K562 (cell line): ENCODE measurements around the gene ZMYND8. TPM values are rescaled to one million over a fixed set of nuclear protein-coding genes. Genes with fewer than 3 reads are reported as not detected.

Experiments
- CC2D1A ChIP-seq: fragments of 450-650 bp; IDR thresholded peaks from 2 replicates; pipeline ENCODE4 v1.6.1; 2017; ENCODE audit warnings: mild to moderate bottlenecking
- CCNT2 ChIP-seq: IDR thresholded peaks from 2 replicates; pipeline ENCODE4 v1.6.1; 2011; ENCODE audit warnings: borderline replicate concordance, low read depth, mild to moderate bottlenecking, moderate library complexity, mixed read lengths, low read length; ENCODE audit not compliant: insufficient read length; ENCODE audit errors: extremely low read depth
- CHD1 ChIP-seq: fragments of 200-600 bp; sonication (generic); IDR thresholded peaks from one replicate; pipeline ENCODE4 v1.6.1; 2012; ENCODE audit warnings: mild to moderate bottlenecking, moderate library complexity, low read length, inconsistent platforms
- HDAC6 ChIP-seq: IDR thresholded peaks from 2 replicates; pipeline ENCODE4 v1.6.1; 2012; ENCODE audit warnings: low read depth, mild to moderate bottlenecking, control low read depth, inconsistent platforms, low read length, moderate library complexity
- JUN ChIP-seq, 2 experiments: sonication (generic) in 1 of 2; formaldehyde crosslinking in 1 of 2; IDR thresholded peaks; 2 replicates each; pipeline versions ENCODE4 v1.6.1 to v1.8.0; 2012 to 2022; ENCODE audit warnings: borderline replicate concordance in 2 of 2, mild to moderate bottlenecking in 2 of 2, improper control_type of control experiment in 1 of 2, low read depth in 1 of 2, low read length in 1 of 2, missing genetic modification reagents in 1 of 2
- KLF13 ChIP-seq: fragments of 450-650 bp; IDR thresholded peaks from 2 replicates; pipeline ENCODE4 v1.6.1; 2016; ENCODE audit warnings: missing genetic modification characterization, low read depth, mild to moderate bottlenecking, missing compliant biosample characterization, moderate library complexity, borderline replicate concordance
- NCOA2 ChIP-seq, 2 experiments: fragments of 450-650 bp; IDR thresholded peaks; 2 replicates each; pipeline ENCODE4 v1.6.1; 2018; ENCODE audit warnings: mild to moderate bottlenecking in 2 of 2, moderate library complexity in 1 of 2; ENCODE audit not compliant: partially characterized antibody in 2 of 2
- POLR2B ChIP-seq: fragments of 450-650 bp; IDR thresholded peaks from 2 replicates; pipeline ENCODE4 v1.6.1; 2018; ENCODE audit warnings: low read depth; ENCODE audit not compliant: partially characterized antibody
- PTBP1 ChIP-seq: fragments of 200-400 bp; formaldehyde crosslinking; IDR thresholded peaks from 2 replicates; pipeline ENCODE4 v1.6.1; 2017; ENCODE audit warnings: low read depth, low read length
- YY1 ChIP-seq, 3 experiments: IDR thresholded peaks; 2 replicates each; pipeline ENCODE4 v1.6.1; 2011; ENCODE audit warnings: low read length in 2 of 3, mild to moderate bottlenecking in 2 of 3, moderate library complexity in 2 of 3, borderline replicate concordance in 1 of 3, control low read depth in 1 of 3, low read depth in 1 of 3; ENCODE audit not compliant: insufficient read depth in 3 of 3, insufficient replicate concordance in 2 of 3, control insufficient read depth in 1 of 3, insufficient read length in 1 of 3; ENCODE audit errors: extremely low read depth in 1 of 3
- ZBTB17 ChIP-seq: fragments of 450-650 bp; formaldehyde crosslinking; IDR thresholded peaks from 2 replicates; pipeline ENCODE4 v1.4.0; 2020; ENCODE audit warnings: mild to moderate bottlenecking
- ZNF696 ChIP-seq: fragments of 250-450 bp; sonication (Bioruptor Pico); conservative IDR thresholded peaks from 2 replicates; pipeline ENCODE4 v1.4.0; 2020; ENCODE audit warnings: mild to moderate bottlenecking, moderate library complexity
- polyA plus RNA-seq, 8 experiments: library from polyadenylated mRNA; depleted of rRNA in 4 of 8; stranded (reverse) in 5 of 8; unstranded in 3 of 8; fragments of >200 nt; fragmentation: Nextera tagmentation in 2 of 8; fragmentation: Illumina TruSeq in 1 of 8; extraction: Ambion mirVana in 2 of 8; extraction: Trizol in 1 of 8; gene quantifications; 2 replicates each; pipeline versions ENCODE4 v1.2.1 to v1.2.3, GENCODE V29; 2011 to 2014; ENCODE audit warnings: inconsistent platforms in 1 of 8, missing spikeins in 1 of 8
- total RNA-seq, 7 experiments: library from RNA; depleted of rRNA in 6 of 7; stranded (reverse); fragments of >200 nt in 6 of 7; fragmentation: Illumina TruSeq in 2 of 7; extraction: Trizol in 2 of 7; gene quantifications; 2 replicates each; pipeline versions ENCODE4 v1.2.1 to v1.2.3, GENCODE V29; 2011 to 2021; ENCODE audit warnings: low replicate concordance in 1 of 7
- TF ChIP-seq, protein P1 (sequence below), 2 experiments: fragments of 150-350 bp in 1 of 2; IDR thresholded peaks; 2 replicates each; pipeline ENCODE4 v1.6.1; 2012 to 2016; ENCODE audit warnings: low read depth in 2 of 2, low read length in 2 of 2, mild to moderate bottlenecking in 1 of 2, moderate library complexity in 1 of 2
- TF ChIP-seq, protein P2 (sequence below): fragments of 150-350 bp; conservative IDR thresholded peaks from 2 replicates; pipeline ENCODE4 v1.6.1; 2014; ENCODE audit warnings: low read length
- TF ChIP-seq, protein P3 (sequence below), 3 experiments: fragments of 200-800 bp in 1 of 3; sonication (Bioruptor generic) in 1 of 3; sonication (generic) in 1 of 3; formaldehyde crosslinking in 1 of 3; IDR thresholded peaks; 2 replicates each; pipeline versions ENCODE4 v1.6.1 to v1.8.0; 2016 to 2022; ENCODE audit warnings: mild to moderate bottlenecking in 2 of 3, missing compliant biosample characterization in 2 of 3, missing genetic modification characterization in 2 of 3, missing genetic modification reagents in 1 of 3

Gene ZMYND8
- total and polyA plus RNA-seq, 9 of the 15 experiments (the other 6 are each of a cell fraction or from before 2014, with no cell fraction given) = 31.8 to 148 (median 71.9) TPM

DNA sequence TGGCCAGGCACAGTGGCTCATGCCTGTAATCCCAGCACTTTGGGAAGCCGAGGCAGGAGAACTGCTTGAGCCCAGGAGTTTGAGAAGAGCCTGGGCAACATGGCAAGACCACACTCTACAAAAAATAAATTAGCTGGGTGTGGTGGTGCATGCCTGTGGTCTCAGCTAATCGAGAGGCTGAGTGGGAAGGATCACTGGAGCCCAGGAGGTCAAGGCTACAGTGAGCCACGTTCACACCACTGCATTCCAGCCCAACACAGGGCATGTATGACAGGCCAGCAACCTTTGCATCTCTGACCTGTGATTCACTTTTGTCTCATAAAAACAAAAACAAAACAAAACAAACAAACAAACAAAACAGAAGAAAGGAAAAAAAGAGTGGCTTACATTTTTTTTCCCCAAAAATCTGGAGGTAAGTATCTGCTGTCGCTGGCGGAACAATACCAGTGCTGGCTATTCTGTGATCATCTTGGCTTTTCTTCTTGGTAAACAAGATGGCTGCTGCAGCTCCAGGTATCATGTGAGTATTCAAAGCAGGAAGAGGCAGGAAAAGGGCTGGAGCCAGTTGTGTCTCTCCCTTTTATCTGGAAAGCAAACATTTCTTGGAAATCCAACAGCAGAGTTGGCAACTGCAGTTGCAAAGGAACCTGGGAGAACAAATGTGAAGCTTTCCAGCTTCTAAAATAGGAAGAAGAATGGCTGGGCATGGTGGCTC lies 40.4 kb upstream of the ZMYND8 start (continued):
- TF ChIP-seq, protein P1, sequence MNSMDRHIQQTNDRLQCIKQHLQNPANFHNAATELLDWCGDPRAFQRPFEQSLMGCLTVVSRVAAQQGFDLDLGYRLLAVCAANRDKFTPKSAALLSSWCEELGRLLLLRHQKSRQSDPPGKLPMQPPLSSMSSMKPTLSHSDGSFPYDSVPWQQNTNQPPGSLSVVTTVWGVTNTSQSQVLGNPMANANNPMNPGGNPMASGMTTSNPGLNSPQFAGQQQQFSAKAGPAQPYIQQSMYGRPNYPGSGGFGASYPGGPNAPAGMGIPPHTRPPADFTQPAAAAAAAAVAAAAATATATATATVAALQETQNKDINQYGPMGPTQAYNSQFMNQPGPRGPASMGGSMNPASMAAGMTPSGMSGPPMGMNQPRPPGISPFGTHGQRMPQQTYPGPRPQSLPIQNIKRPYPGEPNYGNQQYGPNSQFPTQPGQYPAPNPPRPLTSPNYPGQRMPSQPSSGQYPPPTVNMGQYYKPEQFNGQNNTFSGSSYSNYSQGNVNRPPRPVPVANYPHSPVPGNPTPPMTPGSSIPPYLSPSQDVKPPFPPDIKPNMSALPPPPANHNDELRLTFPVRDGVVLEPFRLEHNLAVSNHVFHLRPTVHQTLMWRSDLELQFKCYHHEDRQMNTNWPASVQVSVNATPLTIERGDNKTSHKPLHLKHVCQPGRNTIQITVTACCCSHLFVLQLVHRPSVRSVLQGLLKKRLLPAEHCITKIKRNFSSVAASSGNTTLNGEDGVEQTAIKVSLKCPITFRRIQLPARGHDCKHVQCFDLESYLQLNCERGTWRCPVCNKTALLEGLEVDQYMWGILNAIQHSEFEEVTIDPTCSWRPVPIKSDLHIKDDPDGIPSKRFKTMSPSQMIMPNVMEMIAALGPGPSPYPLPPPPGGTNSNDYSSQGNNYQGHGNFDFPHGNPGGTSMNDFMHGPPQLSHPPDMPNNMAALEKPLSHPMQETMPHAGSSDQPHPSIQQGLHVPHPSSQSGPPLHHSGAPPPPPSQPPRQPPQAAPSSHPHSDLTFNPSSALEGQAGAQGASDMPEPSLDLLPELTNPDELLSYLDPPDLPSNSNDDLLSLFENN (IDR thresholded peaks at IDR 0.05; ENCODE audit: low read depth in 2 of 2, low read length in 2 of 2) = no peak
- no peak for TF ChIP-seq CCNT2
- no peak for TF ChIP-seq CC2D1A
- no peak for TF ChIP-seq JUN (IDR thresholded peaks at IDR 0.05; ENCODE audit: borderline replicate concordance, low read depth, low read length)
- TF ChIP-seq JUN (CRISPR knock-in tag; IDR thresholded peaks at IDR 0.05; ENCODE audit: borderline replicate concordance) = no peak
- TF ChIP-seq PTBP1 = no peak
- TF ChIP-seq, protein P2, sequence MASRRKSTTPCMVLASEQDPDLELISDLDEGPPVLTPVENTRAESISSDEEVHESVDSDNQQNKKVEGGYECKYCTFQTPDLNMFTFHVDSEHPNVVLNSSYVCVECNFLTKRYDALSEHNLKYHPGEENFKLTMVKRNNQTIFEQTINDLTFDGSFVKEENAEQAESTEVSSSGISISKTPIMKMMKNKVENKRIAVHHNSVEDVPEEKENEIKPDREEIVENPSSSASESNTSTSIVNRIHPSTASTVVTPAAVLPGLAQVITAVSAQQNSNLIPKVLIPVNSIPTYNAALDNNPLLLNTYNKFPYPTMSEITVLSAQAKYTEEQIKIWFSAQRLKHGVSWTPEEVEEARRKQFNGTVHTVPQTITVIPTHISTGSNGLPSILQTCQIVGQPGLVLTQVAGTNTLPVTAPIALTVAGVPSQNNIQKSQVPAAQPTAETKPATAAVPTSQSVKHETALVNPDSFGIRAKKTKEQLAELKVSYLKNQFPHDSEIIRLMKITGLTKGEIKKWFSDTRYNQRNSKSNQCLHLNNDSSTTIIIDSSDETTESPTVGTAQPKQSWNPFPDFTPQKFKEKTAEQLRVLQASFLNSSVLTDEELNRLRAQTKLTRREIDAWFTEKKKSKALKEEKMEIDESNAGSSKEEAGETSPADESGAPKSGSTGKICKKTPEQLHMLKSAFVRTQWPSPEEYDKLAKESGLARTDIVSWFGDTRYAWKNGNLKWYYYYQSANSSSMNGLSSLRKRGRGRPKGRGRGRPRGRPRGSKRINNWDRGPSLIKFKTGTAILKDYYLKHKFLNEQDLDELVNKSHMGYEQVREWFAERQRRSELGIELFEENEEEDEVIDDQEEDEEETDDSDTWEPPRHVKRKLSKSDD = no peak
- TF ChIP-seq NCOA2 (IDR thresholded peaks at IDR 0.05; ENCODE audit: partially characterized antibody in 2 of 2) = no peak
- TF ChIP-seq ZNF696 (CRISPR knock-in tag) = no peak
- TF ChIP-seq, protein P3, sequence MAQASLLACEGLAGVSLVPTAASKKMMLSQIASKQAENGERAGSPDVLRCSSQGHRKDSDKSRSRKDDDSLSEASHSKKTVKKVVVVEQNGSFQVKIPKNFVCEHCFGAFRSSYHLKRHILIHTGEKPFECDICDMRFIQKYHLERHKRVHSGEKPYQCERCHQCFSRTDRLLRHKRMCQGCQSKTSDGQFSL (CRISPR knock-in tag; IDR thresholded peaks at IDR 0.05) = no peak
- TF ChIP-seq, protein P3 (tag; IDR thresholded peaks at IDR 0.05) = peak in 1 of 2 experiments; percentile 37; a peak in 1 of 4 replicates
- TF ChIP-seq KLF13 = no peak
- TF ChIP-seq HDAC6 = no peak
- TF ChIP-seq YY1 (IDR thresholded peaks at IDR 0.05; ENCODE audit: borderline replicate concordance in 1 of 3, control insufficient read depth in 1 of 3, extremely low read depth in 1 of 3, insufficient read depth in 3 of 3, insufficient read length in 1 of 3, insufficient replicate concordance in 2 of 3, low read depth in 1 of 3, low read length in 2 of 3) = peak in 2 of 3 experiments; percentile 31 to 86
- no peak for TF ChIP-seq CHD1
- TF ChIP-seq POLR2B = no peak
- no peak for TF ChIP-seq ZBTB17
